ENCODE measurements around the gene POLR1C. TPM values are rescaled to one million over a fixed set of nuclear protein-coding genes. Genes with fewer than 3 reads are reported as not detected.

Gene POLR1C
- total RNA-seq, 1 donor from 2014 or later: 45.4 TPM

DNA sequence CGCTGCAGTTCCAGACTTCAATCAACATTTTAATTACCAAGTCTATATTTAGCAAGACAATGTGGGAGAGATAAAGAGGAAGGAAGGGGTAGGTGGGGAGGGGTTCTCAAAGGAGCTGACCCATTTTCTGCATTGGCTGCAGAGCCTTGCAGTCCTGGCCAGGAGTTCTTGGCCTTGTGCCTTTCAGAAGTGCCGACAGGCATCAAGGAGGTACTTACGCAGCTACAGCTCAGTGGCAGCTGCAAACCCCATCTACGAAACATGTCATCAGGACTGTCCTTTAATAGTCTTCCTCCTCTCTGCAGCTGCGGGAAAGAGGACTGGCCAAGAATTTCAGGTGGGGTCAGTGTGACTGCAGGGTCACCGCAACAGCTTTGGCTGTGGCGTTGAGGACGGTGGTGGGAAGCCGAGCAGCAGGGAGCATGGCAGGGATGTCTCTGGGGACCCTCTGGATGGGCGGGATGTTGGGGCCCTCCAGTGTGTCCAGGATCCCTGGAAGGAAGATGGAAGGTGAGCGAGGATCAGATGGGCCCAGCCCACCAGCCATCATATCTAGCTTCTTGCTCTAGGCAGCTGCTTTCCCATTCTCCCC, 5.0 kb upstream of the POLR1C start:
- TF ChIP-seq, protein P1, sequence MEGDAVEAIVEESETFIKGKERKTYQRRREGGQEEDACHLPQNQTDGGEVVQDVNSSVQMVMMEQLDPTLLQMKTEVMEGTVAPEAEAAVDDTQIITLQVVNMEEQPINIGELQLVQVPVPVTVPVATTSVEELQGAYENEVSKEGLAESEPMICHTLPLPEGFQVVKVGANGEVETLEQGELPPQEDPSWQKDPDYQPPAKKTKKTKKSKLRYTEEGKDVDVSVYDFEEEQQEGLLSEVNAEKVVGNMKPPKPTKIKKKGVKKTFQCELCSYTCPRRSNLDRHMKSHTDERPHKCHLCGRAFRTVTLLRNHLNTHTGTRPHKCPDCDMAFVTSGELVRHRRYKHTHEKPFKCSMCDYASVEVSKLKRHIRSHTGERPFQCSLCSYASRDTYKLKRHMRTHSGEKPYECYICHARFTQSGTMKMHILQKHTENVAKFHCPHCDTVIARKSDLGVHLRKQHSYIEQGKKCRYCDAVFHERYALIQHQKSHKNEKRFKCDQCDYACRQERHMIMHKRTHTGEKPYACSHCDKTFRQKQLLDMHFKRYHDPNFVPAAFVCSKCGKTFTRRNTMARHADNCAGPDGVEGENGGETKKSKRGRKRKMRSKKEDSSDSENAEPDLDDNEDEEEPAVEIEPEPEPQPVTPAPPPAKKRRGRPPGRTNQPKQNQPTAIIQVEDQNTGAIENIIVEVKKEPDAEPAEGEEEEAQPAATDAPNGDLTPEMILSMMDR (IDR thresholded peaks at IDR 0.05; ENCODE audit: unreplicated experiment): no peak
- no peak for DNase-seq (ENCODE audit: low spot score, unreplicated experiment)
- peaks cover 18% of the 10 kb centered on the region for H3K4me1 Mint-ChIP-seq (ENCODE audit: low read depth)
- H3K27ac Mint-ChIP-seq: no peak overlapping the region
- peaks cover 18% of the 10 kb centered on the region for H3K36me3 Mint-ChIP-seq (ENCODE audit: insufficient read depth)
- H3K9me3 Mint-ChIP-seq (ENCODE audit: low read depth): no peaks in the 10 kb centered on the region
- H3K27me3 Mint-ChIP-seq: peaks cover 20% of the 10 kb centered on the region
- no peak overlapping the region for H3K4me3 Mint-ChIP-seq (ENCODE audit: low read depth)

DNA sequence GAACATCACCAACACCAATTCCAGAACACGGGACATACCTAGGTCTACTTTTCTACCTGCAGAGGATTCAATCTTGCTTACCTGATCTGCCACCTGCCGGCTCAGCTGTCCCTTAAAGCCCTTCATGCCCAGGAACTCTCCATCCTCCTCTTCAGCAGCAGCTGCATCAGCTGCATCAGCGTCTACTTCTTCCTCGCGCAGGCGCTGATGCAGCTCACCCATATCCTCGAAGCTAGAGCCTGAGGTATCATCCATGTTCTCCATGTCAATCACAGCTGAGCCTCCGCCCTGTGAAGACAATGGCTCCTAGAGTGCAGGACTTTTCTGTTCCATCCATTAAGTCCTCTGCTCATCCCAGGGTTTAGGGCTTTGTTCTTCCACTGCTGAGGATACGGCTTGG, 1.1 kb upstream of the POLR1C start:
- Mint-ChIP-seq H3K4me3 (ENCODE audit: low read depth) (no peak overlapping the region), H3K4me1 (ENCODE audit: low read depth) (peaks cover 14% of the 10 kb centered on the region)

DNA sequence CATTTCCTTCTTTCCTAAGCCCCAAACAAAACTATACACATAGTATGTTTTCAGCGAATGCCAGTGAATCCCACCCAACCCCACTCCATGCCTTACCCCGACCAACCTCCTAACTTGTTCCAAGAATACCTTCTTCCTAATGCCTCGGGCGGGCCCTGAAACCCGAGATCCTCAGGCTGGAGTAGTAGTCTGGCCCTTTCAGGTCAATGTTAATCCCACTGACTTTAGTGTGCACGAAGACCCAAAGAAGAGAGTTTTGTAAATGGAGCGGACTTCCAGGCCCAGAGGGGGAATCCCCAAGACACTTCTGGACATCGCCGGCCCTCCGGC, 557 bp upstream of the POLR1C start:
- Mint-ChIP-seq H3K27ac (no peak overlapping the region), H3K9me3 (ENCODE audit: low read depth) (no peaks in the 10 kb centered on the region), H3K27me3 (no peaks in the 10 kb centered on the region), H3K4me1 (ENCODE audit: low read depth) (peaks cover 14% of the 10 kb centered on the region), H3K36me3 (ENCODE audit: insufficient read depth) (peaks cover 23% of the 10 kb centered on the region), H3K4me3 (ENCODE audit: low read depth) (no peak overlapping the region)
- DNase-seq (ENCODE audit: low spot score, unreplicated experiment): no peak
- TF ChIP-seq, protein P1 (IDR thresholded peaks at IDR 0.05; ENCODE audit: unreplicated experiment): no peak

More for the DNA sequence above, 1.1 kb upstream of the POLR1C start:
- Mint-ChIP-seq H3K27me3 (no peaks in the 10 kb centered on the region), H3K27ac (no peak overlapping the region), H3K36me3 (ENCODE audit: insufficient read depth) (peaks cover 20% of the 10 kb centered on the region), H3K9me3 (ENCODE audit: low read depth) (no peaks in the 10 kb centered on the region)
- TF ChIP-seq, protein P1 (IDR thresholded peaks at IDR 0.05; ENCODE audit: unreplicated experiment): no peak
- no peak for DNase-seq (ENCODE audit: low spot score, unreplicated experiment)

DNA sequence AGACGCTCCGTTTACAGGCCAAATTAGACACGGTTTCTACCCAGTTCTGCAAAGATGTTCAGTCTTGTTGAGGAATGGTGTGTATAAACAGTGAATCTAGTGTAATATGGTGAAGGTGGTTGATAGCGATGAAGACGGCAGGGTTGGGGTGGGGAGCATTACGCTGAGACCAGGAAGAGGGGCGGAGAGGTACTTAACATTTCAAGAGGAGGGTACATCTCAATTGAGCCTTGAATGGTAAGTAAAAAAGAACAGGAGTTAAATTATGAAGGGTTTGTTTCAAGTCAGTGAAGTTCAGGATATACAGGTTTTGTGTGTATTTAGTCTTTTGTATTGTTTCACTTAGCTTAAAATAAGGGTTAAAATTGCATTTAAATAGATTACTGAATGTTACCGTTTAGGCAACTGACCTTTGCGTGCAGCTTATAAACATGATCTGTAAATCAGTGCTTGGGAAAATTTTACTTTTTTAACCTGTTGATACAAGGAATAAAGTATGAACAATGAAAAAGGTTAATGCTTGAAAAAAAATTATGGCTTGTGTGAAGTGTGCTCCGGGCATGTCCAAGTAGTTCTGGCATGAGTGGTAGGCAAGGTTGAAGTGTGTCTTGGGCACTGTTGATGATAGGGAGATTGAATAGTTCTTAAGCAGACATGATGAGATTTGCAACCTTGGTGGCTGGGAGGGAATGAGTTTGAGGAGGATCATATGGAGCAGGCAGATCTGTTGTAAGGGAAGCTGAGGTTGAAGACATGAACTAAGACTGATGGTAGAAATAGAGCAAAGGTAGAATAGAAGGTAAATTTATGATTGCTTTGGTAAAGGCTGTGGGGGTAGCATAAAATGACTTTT, 842 bp downstream of the POLR1C start:
- no peak overlapping the region for H3K4me3 Mint-ChIP-seq (ENCODE audit: low read depth)
- no peak for DNase-seq (ENCODE audit: low spot score, unreplicated experiment)

DNA sequence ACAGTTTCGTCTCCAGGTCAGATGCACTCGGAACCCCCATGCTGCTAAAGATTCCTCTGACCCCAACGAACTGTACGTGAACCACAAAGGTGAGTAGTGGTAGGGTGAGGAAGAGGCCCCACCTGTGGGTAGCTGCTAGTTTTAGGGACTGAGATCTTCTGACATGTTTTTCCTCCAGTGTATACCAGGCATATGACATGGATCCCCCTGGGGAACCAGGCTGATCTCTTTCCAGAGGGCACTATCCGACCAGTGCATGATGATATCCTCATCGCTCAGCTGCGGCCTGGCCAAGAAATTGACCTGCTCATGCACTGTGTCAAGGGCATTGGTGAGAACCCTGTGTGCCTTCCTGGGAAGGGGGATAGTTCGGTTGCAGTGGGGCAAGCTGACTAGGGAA, 3.2 kb downstream of the POLR1C start:
- DNase-seq (ENCODE audit: low spot score, unreplicated experiment): no peak

More for the DNA sequence above, 842 bp downstream of the POLR1C start:
- Mint-ChIP-seq H3K4me1 (ENCODE audit: low read depth) (peaks cover 14% of the 10 kb centered on the region), H3K9me3 (ENCODE audit: low read depth) (no peaks in the 10 kb centered on the region), H3K27ac (no peak overlapping the region), H3K27me3 (no peaks in the 10 kb centered on the region), H3K36me3 (ENCODE audit: insufficient read depth) (peaks cover 19% of the 10 kb centered on the region)
- TF ChIP-seq, protein P1 (IDR thresholded peaks at IDR 0.05; ENCODE audit: unreplicated experiment): no peak

More for the DNA sequence above, 3.2 kb downstream of the POLR1C start:
- no peaks in the 10 kb centered on the region for H3K27me3 Mint-ChIP-seq
- H3K4me1 Mint-ChIP-seq (ENCODE audit: low read depth): peaks cover 13% of the 10 kb centered on the region
- H3K36me3 Mint-ChIP-seq (ENCODE audit: insufficient read depth): peaks cover 14% of the 10 kb centered on the region
- TF ChIP-seq, protein P1 (IDR thresholded peaks at IDR 0.05; ENCODE audit: unreplicated experiment): no peak
- no peaks in the 10 kb centered on the region for H3K9me3 Mint-ChIP-seq (ENCODE audit: low read depth)
- H3K27ac Mint-ChIP-seq: no peak overlapping the region
- no peak overlapping the region for H3K4me3 Mint-ChIP-seq (ENCODE audit: low read depth)

Measured in progenitor cell of endocrine pancreas (in vitro differentiated cells).